ENCODE measurements around the gene TMEM79.
"Not testable (repeated sequence)": the region's sequence is repeated elsewhere in the genome, so short reads cannot be mapped to it uniquely, and the experiment has no call there.

Gene TMEM79

GRCh38 chr1:156308078-156308477 lies 24.0 kb downstream of the TMEM79 start:
- DNase-seq (ENCODE audit: low read depth in 2 of 2), result no peak

GRCh38 chr1:156310962-156311361 lies 26.8 kb downstream of the TMEM79 start:
- no peak for DNase-seq (ENCODE audit: low read depth in 2 of 2)

GRCh38 chr1:156316909-156317308 lies 32.8 kb downstream of the TMEM79 start:
- no peak for DNase-seq (ENCODE audit: low read depth in 2 of 2)

- DNase-seq (ENCODE audit: low read depth in 2 of 2), result peak in 1 of 2 experiments; percentile 11
Measured at GRCh38 chr1:156319664-156320063, 35.5 kb downstream of the TMEM79 start.

GRCh38 chr1:156320560-156320959 lies 36.4 kb downstream of the TMEM79 start:
- DNase-seq (ENCODE audit: low read depth in 2 of 2), result no peak

GRCh38 chr1:156323179-156323578 lies 39.1 kb downstream of the TMEM79 start:
- DNase-seq (ENCODE audit: low read depth in 2 of 2), result not testable (repeated sequence)

GRCh38 chr1:156336242-156336641 lies 52.1 kb downstream of the TMEM79 start:
- DNase-seq (ENCODE audit: low read depth in 2 of 2), result no peak

- DNase-seq (ENCODE audit: low read depth in 2 of 2), result no peak
Measured at GRCh38 chr1:156337052-156337887, 53.1 kb downstream of the TMEM79 start.

GRCh38 chr1:156337888-156338179 lies 53.7 kb downstream of the TMEM79 start:
- no peak for DNase-seq (ENCODE audit: low read depth in 2 of 2)

GRCh38 chr1:156338180-156338976 lies 54.3 kb downstream of the TMEM79 start, which contains the start of the genes CCT3 and TSACC:
Gene CCT3 (minus strand): TSS chr1:156338292. CDS start chr1:156338184, 108 bp downstream.
Gene TSACC (plus strand): TSS chr1:156338526. CDS start chr1:156339758, 1,232 bp downstream.
- peak; percentile 100 for DNase-seq (ENCODE audit: low read depth in 2 of 2)

All from fibroblast of skin of left quadriceps (primary cell).